Hepatocyte (in vitro differentiated cells): Measurements from ENCODE around the gene ESPL1. TPM values are rescaled to one million over a fixed set of nuclear protein-coding genes. Genes with fewer than 3 reads are reported as not detected.

Experiments used
- DNase-seq: peaks from one replicate; pipeline ENCODE4 v3.0.0-alpha.2; 2016; ENCODE audit warnings: low spot score
- H2AFZ ChIP-seq: fragments of 200-600 bp; sonication (generic); 2 replicates; pipeline ENCODE4 v1.6.0; 2016; ENCODE audit warnings: antibody characterized with exemption, mild to moderate bottlenecking
- H3K27ac ChIP-seq: fragments of 200-600 bp; sonication (generic); 2 replicates; pipeline ENCODE4 v1.5.1; 2016; ENCODE audit warnings: mild to moderate bottlenecking
- H3K27me3 ChIP-seq: fragments of 200-600 bp; sonication (generic); 2 replicates; pipeline ENCODE4 v1.6.1; 2016
- H3K36me3 ChIP-seq: fragments of 200-600 bp; sonication (generic); replicated peaks from 2 replicates; pipeline ENCODE4 v1.5.1; 2016; ENCODE audit warnings: low read depth; ENCODE audit not compliant: insufficient read depth
- H3K4me1 ChIP-seq: fragments of 200-600 bp; sonication (generic); 2 replicates; pipeline ENCODE4 v1.5.1; 2016; ENCODE audit warnings: mild to moderate bottlenecking, moderate library complexity; ENCODE audit not compliant: insufficient read depth
- H3K4me2 ChIP-seq: fragments of 200-600 bp; sonication (generic); 2 replicates; pipeline ENCODE4 v1.6.0; 2016
- H3K4me3 ChIP-seq: fragments of 200-600 bp; sonication (generic); 2 replicates; pipeline ENCODE4 v1.5.1; 2016; ENCODE audit warnings: mild to moderate bottlenecking
- H3K79me2 ChIP-seq: fragments of 200-600 bp; sonication (generic); 2 replicates; pipeline ENCODE4 v1.6.0; 2017; ENCODE audit warnings: mild to moderate bottlenecking
- H3K9me2 ChIP-seq: fragments of 200-600 bp; sonication (generic); replicated peaks from 2 replicates; pipeline ENCODE4 v1.6.0; 2017; ENCODE audit warnings: mild to moderate bottlenecking; ENCODE audit not compliant: insufficient read depth
- H3K9me3 ChIP-seq: fragments of 200-600 bp; sonication (generic); 2 replicates; pipeline ENCODE4 v1.5.1; 2016; ENCODE audit warnings: low read depth, mild to moderate bottlenecking
- H4K20me1 ChIP-seq: fragments of 200-600 bp; sonication (generic); 2 replicates; pipeline ENCODE4 v1.6.0; 2016; ENCODE audit warnings: mild to moderate bottlenecking; ENCODE audit not compliant: insufficient read depth, poor library complexity, severe bottlenecking
- EZH2 ChIP-seq: fragments of 200-600 bp; sonication (generic); IDR thresholded peaks from 2 replicates; pipeline ENCODE4 v1.6.1; 2016; ENCODE audit warnings: antibody characterized with exemption, mild to moderate bottlenecking, borderline replicate concordance
- EZH2phosphoT487 ChIP-seq: fragments of 200-600 bp; sonication (generic); IDR thresholded peaks from one replicate; pipeline ENCODE4 v1.6.1; 2018; ENCODE audit warnings: antibody characterized with exemption, mild to moderate bottlenecking, low read depth, moderate library complexity; ENCODE audit not compliant: unreplicated experiment, severe bottlenecking
- whole genome bisulfite sequencing: methylation state at CpG from one replicate; pipeline ENCODE4 v1.1.6; 2016; ENCODE audit warnings: low lambda C conversion rate; ENCODE audit errors: missing lambda C conversion rate; 5-methylcytosine and 5-hydroxymethylcytosine counted together
- polyA plus RNA-seq: library from polyadenylated mRNA; unstranded; fragments of >200 nt; fragmentation: Nextera tagmentation; extraction: Ambion mirVana; gene quantifications from 2 replicates; pipeline ENCODE4 v1.2.1, GENCODE V29; 2016
- total RNA-seq: library from RNA; depleted of rRNA; stranded (reverse); fragments of >200 nt; gene quantifications from 2 replicates; pipeline ENCODE4 v1.2.3, GENCODE V29; 2014
- TF ChIP-seq, protein P1 (sequence below): fragments of 200-600 bp; sonication (generic); IDR thresholded peaks from 2 replicates; pipeline ENCODE4 v1.5.1; 2016; ENCODE audit warnings: antibody characterized with exemption, mild to moderate bottlenecking; ENCODE audit not compliant: poor library complexity

The ESPL1 gene
- total and polyA plus RNA-seq, 2 experiments from 2014 or later: 5.8 to 7.6 TPM

DNA sequence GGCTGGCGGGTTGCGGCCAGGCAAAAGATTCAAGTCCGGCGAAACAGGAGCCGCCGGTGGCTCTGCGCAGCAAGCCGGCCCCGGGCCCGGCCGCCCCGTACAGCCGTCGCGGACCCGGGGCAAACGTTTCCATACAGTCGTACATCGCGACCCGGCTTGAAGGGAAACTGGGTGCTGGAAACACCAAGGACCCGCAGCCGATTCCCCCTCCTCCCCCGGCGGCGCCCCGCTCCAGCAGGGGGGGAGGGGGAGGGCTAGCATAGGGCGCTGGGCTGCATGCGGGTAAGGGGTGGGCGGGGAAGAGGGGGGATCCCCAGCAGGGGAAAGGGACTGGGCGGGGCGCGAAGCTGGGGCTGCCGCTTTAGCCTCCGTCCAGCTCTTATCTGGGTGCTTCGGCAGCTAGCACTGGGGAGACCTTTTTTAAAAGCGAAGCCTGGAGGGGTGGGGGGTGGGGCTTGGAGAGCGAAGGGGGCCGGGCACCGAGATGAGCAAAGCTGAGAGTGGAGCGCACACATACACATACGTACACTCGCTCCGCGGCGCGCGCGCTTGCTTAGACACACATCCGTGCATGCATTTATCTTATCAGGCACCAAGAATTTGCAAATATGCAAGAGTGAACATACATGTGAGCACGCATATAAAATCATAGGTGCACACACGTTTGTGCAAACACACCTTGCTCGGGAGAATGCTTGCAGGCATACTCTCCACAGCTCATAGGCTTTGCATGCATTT is 48.0 kb upstream of the ESPL1 start:
- no peaks in the 10 kb centered on the region for H3K27me3 ChIP-seq
- peak; percentile 87 for DNase-seq
- TF ChIP-seq EZH2: no peak
- no peak for TF ChIP-seq EZH2phosphoT487
- TF ChIP-seq, protein P1, sequence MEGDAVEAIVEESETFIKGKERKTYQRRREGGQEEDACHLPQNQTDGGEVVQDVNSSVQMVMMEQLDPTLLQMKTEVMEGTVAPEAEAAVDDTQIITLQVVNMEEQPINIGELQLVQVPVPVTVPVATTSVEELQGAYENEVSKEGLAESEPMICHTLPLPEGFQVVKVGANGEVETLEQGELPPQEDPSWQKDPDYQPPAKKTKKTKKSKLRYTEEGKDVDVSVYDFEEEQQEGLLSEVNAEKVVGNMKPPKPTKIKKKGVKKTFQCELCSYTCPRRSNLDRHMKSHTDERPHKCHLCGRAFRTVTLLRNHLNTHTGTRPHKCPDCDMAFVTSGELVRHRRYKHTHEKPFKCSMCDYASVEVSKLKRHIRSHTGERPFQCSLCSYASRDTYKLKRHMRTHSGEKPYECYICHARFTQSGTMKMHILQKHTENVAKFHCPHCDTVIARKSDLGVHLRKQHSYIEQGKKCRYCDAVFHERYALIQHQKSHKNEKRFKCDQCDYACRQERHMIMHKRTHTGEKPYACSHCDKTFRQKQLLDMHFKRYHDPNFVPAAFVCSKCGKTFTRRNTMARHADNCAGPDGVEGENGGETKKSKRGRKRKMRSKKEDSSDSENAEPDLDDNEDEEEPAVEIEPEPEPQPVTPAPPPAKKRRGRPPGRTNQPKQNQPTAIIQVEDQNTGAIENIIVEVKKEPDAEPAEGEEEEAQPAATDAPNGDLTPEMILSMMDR: no peak
- peak overlapping the region; percentile 98 for H3K4me2 ChIP-seq
- no peaks in the 10 kb centered on the region for H3K36me3 ChIP-seq
- H3K9me2 ChIP-seq: no peaks in the 10 kb centered on the region
- no peaks in the 10 kb centered on the region for H3K9me3 ChIP-seq
- peak overlapping the region; percentile 67 for H2AFZ ChIP-seq
- WGBS: 1% methylated on average over 42 of the region's 53 CpGs
- peak overlapping the region; percentile 100 for H3K27ac ChIP-seq
- peaks cover 67% of the 10 kb centered on the region for H3K4me1 ChIP-seq
- H3K79me2 ChIP-seq: peaks cover 48% of the 10 kb centered on the region
- peak overlapping the region; percentile 91 for H3K4me3 ChIP-seq
- H4K20me1 ChIP-seq: peaks cover 9% of the 10 kb centered on the region

DNA sequence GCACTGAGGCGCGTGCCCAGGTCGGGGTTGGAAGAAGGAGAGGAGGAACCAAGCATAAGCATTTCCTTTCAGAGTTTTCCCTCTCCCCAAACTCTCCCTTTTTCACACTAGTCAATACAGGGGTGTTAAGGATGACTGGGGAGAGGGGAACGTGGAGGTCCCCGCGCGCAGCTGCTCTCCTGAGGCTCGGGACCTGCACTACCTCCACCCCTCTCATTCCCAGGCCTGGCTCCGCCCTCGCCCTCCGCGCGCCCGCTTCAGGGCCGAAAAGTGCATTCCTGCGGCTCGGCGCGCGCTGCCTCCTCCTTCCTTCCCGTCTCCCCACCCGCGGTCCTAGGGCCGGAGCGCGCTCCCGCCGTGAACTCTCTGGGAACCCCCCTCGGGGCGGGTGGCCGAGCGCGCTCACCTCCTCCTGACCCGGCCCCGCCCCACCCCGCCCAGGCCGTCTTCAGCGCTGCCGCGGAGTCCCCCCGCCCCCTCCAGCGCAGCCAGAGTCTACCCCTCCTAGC is 47.4 kb upstream of the ESPL1 start:
- peaks cover 5% of the 10 kb centered on the region for H4K20me1 ChIP-seq
- peaks cover 66% of the 10 kb centered on the region for H3K4me1 ChIP-seq
- H3K27ac ChIP-seq: peak overlapping the region; percentile 100
- H3K4me2 ChIP-seq: peak overlapping the region; percentile 98
- peak overlapping the region; percentile 67 for H2AFZ ChIP-seq
- H3K9me2 ChIP-seq: no peaks in the 10 kb centered on the region
- H3K27me3 ChIP-seq: no peaks in the 10 kb centered on the region
- no peaks in the 10 kb centered on the region for H3K9me3 ChIP-seq
- TF ChIP-seq, protein P1: no peak
- no peak for TF ChIP-seq EZH2phosphoT487
- no peak for TF ChIP-seq EZH2
- peak; percentile 96 for DNase-seq
- peaks cover 42% of the 10 kb centered on the region for H3K79me2 ChIP-seq
- peak overlapping the region; percentile 91 for H3K4me3 ChIP-seq
- WGBS: 3% methylated on average over 11 of the region's 42 CpGs
- H3K36me3 ChIP-seq: no peaks in the 10 kb centered on the region

DNA sequence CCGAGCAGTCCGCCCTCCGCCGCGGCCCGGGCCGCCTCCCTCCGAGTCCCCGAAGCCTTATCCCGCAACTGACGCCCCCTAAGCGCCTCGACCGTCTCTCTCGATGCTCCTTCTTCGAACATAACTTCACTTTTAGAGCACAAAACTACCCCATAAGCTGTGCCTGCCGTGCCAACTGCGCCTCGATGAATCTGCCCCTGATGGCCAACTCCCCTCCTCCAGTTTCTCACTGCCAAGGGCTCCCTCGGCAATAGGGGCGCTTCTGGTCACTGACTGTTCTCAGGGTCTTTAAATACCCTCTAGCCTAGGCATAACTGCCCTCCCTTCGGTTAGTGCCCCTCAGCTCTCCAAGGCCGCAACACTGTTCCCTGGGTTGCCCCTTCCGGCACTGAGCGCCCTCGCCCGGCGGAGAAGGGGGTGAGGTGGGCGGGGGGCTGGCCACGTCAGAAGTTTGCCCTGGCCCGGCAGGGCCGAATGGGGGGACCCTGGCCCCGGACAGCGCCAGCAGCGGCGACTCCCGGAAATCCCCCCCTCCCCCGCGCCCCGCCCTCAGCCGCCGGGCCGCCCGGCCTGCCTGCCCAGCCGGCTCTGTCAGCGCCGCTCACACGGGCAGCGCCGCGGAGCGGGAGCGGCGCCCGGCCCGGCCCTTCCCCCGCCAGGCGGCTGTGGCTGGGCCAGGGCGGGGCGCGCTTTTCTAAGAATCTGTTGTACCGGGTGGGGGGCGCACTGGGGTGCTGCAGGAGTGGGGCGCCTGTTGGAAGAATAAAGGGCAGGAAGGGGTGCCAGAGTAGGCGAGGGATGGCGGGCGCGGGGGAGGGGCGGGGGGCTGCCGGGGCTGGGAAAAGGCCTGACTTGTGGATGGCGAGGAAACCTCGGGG is 46.7 kb upstream of the ESPL1 start:
- WGBS: 2% methylated on average over 43 of the region's 72 CpGs
- peaks cover 64% of the 10 kb centered on the region for H3K4me1 ChIP-seq
- TF ChIP-seq, protein P1: peak; percentile 30
- no peak for TF ChIP-seq EZH2
- no peak for TF ChIP-seq EZH2phosphoT487
- peaks cover 36% of the 10 kb centered on the region for H3K79me2 ChIP-seq
- H3K4me2 ChIP-seq: peak overlapping the region; percentile 98
- no peaks in the 10 kb centered on the region for H3K27me3 ChIP-seq
- H3K9me3 ChIP-seq: no peaks in the 10 kb centered on the region
- no peaks in the 10 kb centered on the region for H3K9me2 ChIP-seq
- no peaks in the 10 kb centered on the region for H3K36me3 ChIP-seq
- H3K27ac ChIP-seq: peak overlapping the region; percentile 100
- H3K4me3 ChIP-seq: peak overlapping the region; percentile 54
- H2AFZ ChIP-seq: peak overlapping the region; percentile 71
- H4K20me1 ChIP-seq: no peaks in the 10 kb centered on the region
- DNase-seq: peak; percentile 93
